HG02938 (cell line): Measurements from ENCODE around the gene SLC35B2.
"Not testable (repeated sequence)": the region's sequence is repeated elsewhere in the genome, so short reads cannot be mapped to it uniquely, and the experiment has no call there.

Experiments
- ATAC-seq: cut with Tn5 transposase; IDR thresholded peaks from one replicate; pipeline ENCODE4 v1.9.1; 2021; ENCODE audit warnings: mild to moderate bottlenecking, moderate library complexity; ENCODE audit not compliant: unreplicated experiment

SLC35B2 gene

DNA sequence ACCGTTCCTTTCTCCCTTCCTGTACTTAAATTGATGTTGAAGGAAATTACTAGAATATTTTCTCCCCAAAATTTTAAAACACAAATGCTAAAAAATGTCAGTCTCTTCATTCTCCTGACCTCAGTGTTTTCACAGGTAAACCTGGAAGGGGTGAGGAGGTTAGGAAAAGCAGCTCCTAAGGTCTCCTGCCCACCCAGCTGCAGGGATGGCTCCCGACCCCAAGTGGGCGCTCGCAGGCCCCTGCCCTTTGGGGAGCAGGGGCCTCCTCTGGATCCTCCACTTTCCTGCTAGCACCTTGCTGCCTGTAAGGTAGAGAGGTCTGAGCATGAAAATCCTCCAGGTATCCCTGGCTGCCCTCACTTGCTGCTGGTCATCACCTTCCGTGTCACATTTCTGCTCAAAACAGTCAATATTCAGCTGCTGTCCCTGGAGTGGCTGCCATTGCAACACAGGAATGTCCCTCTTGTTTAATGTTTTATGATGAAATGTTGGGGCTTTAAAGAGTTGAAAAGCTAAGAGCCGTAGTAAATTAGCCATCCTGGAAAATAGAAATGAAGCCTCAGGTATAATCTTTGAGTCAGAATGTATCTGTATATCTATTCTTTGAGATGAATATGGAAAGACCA is 21.3 kb downstream of the SLC35B2 start:
- no peak for ATAC-seq

DNA sequence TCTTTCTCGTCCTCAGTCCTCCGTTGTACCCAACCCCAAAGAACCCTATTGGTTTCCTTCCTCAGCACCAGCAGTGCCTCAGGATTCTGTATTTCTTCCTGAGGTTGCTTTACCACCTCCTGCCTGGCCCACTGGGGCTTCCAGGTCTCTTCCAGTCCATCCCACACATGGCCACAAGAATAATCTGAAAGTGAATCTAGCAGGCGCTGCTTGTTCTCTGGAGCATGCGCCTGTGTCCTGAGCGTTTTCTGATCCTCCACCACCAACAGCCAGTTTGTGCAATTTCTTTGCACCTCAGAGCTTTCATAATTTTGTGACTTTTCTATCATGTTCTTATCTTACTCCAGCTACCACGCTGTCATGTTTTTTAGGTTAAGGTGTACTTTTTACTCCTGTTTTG is 22.1 kb downstream of the SLC35B2 start:
- no peak for ATAC-seq

DNA sequence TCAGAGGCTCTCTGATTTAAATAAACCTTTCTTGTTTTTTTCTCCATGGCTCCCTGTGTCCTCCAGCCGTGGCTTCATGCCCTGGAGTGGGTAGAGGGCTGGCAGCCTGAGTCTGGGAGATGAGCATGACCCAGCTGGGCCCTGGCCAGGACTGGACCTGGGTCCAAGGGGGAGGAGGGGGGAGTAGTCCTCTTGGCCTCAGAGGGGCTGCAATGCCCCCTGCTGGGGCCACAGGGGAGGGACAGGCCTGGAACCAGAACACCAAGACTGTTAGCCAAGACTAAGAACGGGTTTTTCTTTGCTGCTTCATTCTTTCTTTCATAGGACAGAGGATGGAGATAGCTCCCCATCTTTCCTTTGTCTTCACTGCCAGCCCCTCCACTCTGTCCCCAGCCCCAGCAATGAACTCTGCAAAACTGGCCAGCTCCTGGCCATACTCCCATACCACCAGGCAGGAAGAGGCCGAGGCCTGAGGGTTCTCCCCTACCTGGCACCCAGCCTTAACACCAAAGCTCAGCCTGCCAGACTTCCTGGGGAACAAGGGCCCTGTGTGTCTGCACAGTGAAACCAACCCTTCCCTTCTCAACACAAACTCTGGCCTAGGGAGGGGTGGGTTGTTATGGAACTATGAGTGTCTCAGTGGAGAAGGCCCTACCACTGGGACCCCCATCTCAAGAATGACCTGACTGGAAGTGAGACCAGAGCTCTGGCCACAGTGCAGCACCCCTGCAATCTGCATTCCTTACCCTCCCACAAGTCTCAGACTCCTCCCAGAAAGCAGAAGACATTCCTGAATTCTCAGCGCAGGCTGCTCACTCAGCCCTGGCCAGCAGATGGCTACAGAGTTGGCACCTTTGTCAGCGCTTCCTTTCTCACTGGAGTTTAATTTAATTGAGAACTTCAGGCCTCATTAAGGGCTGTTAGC is 23.0 kb downstream of the SLC35B2 start:
- no peak for ATAC-seq

- no peak for ATAC-seq
Measured at GRCh38 chr6:44233567-44234100, 23.7 kb downstream of the SLC35B2 start.

DNA sequence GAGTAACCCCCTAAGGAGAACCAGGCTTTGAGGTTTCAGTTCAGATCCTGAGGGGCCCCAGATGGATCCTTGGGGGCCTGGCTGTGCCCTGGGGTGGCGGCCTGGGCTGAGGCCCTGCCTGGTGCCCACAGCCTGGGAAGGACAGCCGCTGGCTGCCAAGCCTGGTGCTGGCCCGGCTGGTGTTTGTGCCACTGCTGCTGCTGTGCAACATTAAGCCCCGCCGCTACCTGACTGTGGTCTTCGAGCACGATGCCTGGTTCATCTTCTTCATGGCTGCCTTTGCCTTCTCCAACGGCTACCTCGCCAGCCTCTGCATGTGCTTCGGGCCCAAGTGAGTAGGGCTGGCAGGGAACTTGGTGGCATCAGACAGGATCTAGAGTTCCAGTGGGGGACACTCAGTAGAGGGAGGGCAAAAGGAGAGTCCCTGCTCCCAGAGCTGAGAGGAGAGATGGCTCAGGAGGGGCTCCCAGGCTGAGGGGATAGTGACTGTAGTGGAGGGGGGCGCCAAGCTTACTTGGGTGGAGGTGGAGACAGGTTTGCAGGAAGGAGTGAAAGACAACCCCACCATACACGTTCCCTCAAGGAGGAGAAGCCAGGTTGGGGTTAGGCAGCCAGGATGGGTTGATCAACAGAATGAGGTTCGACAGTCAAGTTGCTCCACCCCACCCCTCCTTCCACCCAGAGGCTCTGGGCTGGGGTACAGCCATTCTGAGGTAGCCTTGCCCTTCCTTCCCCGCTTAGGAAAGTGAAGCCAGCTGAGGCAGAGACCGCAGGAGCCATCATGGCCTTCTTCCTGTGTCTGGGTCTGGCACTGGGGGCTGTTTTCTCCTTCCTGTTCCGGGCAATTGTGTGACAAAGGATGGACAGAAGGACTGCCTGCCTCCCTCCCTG is 24.4 kb downstream of the SLC35B2 start:
- no peak for ATAC-seq

DNA sequence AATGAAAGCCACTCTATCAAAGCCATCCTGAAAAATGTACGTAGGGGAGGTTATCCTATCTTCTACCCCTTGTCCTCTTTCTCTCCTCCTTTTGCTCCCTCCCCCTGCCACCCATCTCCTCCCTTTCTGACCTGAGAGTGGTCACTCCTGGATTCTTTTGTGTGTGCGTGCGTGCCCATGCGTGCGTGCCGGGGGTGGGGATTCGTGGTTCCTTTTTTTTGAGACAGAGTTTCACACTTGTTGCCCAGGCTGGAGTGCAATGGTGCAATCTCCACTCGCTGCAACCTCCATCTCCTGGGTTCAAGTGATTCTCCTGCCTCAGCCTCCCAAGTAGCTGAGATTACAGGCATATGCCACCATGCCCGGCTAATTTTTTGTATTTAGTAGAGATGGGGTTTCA is 25.9 kb downstream of the SLC35B2 start:
- ATAC-seq = not testable (repeated sequence)

DNA sequence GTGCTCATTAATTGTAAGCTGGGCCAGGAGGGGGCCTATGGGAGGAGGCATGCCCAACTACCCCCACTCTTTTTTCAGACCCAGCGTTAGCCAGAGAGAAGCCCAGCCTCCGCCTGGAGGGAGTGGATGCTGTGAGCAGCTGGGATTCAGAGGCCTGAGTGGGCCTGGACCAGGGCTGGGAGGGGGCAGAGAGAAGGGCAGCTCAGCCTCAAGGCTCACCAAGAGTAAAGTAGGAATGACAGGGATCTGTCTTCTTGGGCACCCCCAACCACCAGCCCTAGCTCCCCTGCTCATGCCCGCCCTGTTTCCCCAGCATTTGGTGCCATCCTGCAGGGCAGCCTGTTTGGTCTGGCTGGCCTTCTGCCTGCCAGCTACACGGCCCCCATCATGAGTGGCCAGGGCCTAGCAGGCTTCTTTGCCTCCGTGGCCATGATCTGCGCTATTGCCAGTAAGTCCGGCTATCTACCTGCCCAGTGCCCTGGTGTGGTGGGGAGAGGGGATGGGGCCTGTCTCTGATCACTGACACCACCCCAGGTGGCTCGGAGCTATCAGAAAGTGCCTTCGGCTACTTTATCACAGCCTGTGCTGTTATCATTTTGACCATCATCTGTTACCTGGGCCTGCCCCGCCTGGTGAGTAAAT is 27.2 kb downstream of the SLC35B2 start:
- no peak for ATAC-seq

DNA sequence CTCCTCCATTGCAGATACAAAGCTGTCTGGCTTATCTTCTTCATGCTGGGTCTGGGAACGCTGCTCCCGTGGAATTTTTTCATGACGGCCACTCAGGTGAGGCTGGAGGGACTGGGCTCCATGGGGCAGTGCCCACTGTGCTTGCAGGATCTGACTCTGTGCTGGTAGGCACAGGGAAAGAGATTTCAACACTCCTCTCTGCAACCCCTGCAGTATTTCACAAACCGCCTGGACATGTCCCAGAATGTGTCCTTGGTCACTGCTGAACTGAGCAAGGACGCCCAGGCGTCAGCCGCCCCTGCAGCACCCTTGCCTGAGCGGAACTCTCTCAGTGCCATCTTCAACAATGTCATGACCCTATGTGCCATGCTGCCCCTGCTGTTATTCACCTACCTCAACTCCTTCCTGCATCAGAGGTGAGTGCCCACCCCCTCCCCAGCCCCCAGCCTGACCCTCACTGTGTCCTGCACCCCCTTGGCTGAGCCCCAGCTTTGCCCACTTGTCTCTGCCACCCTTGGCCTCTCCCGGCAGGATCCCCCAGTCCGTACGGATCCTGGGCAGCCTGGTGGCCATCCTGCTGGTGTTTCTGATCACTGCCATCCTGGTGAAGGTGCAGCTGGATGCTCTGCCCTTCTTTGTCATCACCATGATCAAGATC is 27.8 kb downstream of the SLC35B2 start:
- ATAC-seq = no peak

GRCh38 chr6:44228836-44229235 is 28.5 kb downstream of the SLC35B2 start:
- no peak for ATAC-seq

DNA sequence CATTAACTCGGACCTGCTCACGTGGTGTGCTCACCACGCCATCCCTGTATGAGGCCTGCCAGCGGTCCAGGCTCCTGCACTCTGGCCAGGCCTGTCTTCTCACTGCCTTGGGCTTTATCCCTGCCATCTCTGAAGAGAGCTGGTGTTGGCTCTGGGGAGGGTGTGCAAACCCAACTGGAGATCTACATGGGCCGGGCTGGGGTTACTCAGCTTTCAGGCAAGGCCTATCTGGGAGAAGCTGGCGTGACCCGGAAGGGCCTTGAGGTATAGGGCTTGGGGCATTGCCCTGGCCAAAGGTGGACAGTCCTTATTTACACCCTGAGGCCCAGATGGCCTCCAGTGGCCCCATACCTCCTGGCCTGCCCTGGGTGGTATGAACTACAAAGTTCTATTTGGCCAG is 28.9 kb downstream of the SLC35B2 start:
- ATAC-seq = no peak

DNA sequence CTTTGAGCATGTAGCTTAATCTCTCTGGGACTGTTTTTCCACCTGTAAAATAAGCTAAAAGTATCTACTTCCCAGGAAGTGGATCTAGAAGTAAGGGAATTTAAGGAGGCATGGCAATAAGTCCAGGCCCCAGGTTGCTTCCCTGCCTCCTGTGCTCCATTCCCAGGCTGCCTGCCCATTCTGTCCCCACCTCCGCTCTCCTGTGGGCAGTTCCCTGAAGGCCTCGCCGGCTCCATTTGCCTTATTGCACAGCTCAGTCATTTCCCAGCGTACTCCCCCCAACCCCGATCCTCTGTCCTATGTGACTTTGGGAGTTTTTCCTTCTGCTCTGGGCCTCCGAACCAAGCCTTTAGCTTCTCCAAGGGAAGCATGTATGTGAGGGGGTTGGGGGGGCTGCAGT is 29.3 kb downstream of the SLC35B2 start:
- no peak for ATAC-seq

DNA sequence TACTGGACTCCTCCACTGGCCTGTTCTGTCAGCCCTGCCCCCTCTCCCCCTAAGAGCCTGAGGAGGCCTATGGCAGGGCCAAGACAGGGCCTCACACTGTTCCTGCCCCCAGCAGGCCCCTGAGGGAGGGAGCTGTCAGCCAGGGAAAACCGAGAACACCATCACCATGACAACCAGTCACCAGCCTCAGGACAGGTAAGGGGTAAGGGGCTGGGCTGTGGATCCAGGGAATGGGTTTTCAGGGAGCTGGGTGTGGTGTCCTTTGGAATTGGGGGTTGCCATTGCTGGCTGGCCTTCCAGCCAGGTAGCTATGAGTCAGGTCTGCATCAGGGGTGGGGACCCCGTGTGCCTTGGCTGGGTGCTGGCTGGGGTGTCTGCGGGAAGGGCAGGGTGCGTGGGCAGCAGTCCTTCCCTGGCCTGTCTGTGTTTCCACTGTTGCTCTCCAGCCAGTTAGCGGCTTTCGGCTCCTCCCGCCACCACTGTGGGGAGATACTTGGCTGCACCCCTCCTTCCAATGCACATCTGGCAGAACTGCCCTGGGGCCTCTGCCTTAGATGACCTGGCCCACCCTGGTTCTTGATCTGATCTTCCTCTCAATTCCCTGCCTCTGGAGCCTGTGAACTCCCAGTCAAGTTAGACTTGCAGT is 30.1 kb downstream of the SLC35B2 start:
- ATAC-seq = no peak

- ATAC-seq = no peak
Measured at GRCh38 chr6:44226368-44227147, 30.8 kb downstream of the SLC35B2 start.

DNA sequence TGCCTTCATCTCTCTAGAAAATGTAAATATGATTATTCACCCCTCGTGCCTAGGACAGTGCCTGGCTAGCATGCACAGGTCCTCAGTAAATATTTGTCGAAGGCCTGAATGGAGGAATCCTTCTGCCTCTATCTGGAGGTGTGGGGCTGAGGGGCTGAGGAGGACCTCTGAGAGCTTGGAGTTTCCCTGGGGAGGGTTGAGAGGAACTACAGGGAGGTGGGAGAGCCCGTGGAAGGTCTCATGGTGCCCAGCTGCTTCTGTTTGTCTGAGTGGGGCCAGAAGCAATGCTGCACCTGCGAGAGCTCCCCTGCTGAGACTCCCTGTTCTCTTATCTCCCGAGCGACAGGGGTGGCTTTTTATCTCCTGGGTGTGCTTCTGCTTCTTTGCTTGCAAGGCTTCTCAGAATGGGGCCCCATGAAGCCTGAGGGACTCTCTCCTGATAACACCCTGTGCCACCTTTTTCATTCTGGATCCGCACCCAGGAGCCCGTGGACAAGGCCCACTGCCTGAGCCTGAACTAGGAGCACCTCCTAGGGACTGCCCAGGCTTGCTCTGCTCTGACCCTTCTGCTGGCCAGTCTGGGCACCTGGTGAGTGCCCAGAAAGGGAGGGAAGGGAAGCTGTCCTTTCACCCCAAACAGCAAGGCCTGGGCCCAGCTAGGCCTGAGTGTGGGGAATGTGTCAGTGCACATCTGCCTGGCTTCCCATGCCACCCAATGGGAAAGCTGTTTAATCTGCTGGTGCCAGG is 31.6 kb downstream of the SLC35B2 start:
- ATAC-seq = no peak

GRCh38 chr6:44224965-44225305 is 32.4 kb downstream of the SLC35B2 start:
- no peak for ATAC-seq

GRCh38 chr6:44224029-44224964 is 33.0 kb downstream of the SLC35B2 start:
- ATAC-seq = peak; percentile 10
